Suprapubic skin (tissue), 4 donors: ENCODE measurements around the gene IRF7.

ENCODE experiments used
- EP300 ChIP-seq: sonication (generic); formaldehyde crosslinking; IDR thresholded peaks from one replicate; pipeline ENCODE4 v1.6.1; 2017; ENCODE audit warnings: antibody characterized with exemption
- POLR2A ChIP-seq, 2 donors: fragments of 450-650 bp; IDR thresholded peaks; one replicate each; pipeline ENCODE4 v1.6.1; 2017; ENCODE audit warnings: antibody characterized with exemption in 2 of 2, mild to moderate bottlenecking in 2 of 2, moderate library complexity in 2 of 2
- POLR2AphosphoS5 ChIP-seq, 3 donors: sonication (generic); formaldehyde crosslinking; IDR thresholded peaks; one replicate each; pipeline ENCODE4 v1.6.1; 2017; ENCODE audit warnings: antibody characterized with exemption in 3 of 3
- TF ChIP-seq, protein P1 (sequence below), 2 donors: fragments of 200-600 bp in 1 of 2; fragments of 450-650 bp in 1 of 2; sonication (generic) in 1 of 2; IDR thresholded peaks; one replicate each; pipeline ENCODE4 v1.5.1; 2016 to 2019; ENCODE audit warnings: antibody characterized with exemption in 2 of 2, mild to moderate bottlenecking in 1 of 2, moderate library complexity in 1 of 2

- TF ChIP-seq, protein P1, sequence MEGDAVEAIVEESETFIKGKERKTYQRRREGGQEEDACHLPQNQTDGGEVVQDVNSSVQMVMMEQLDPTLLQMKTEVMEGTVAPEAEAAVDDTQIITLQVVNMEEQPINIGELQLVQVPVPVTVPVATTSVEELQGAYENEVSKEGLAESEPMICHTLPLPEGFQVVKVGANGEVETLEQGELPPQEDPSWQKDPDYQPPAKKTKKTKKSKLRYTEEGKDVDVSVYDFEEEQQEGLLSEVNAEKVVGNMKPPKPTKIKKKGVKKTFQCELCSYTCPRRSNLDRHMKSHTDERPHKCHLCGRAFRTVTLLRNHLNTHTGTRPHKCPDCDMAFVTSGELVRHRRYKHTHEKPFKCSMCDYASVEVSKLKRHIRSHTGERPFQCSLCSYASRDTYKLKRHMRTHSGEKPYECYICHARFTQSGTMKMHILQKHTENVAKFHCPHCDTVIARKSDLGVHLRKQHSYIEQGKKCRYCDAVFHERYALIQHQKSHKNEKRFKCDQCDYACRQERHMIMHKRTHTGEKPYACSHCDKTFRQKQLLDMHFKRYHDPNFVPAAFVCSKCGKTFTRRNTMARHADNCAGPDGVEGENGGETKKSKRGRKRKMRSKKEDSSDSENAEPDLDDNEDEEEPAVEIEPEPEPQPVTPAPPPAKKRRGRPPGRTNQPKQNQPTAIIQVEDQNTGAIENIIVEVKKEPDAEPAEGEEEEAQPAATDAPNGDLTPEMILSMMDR (IDR thresholded peaks at IDR 0.05), result no peak
- TF ChIP-seq POLR2A (IDR thresholded peaks at IDR 0.05) (no peak), EP300 (no peak), POLR2AphosphoS5 (IDR thresholded peaks at IDR 0.05) (no peak)
Measured at GRCh38 chr11:587546-587945, 28.2 kb downstream of the IRF7 start.
